ENCODE results near the gene MPEG1.

The MPEG1 gene

GRCh38 chr11:59218893-59219292 is 6.2 kb upstream of the MPEG1 start:
- no peak for ATAC-seq
- TF ChIP-seq TCF4 (CRISPR knock-in tag; IDR thresholded peaks at IDR 0.05; ENCODE audit: borderline replicate concordance): no peak
- no peak for TF ChIP-seq PATZ1 (CRISPR knock-in tag; IDR thresholded peaks at IDR 0.05; ENCODE audit: borderline replicate concordance)
- no peak for TF ChIP-seq CSDC2 (CRISPR knock-in tag; IDR thresholded peaks at IDR 0.05)
- no peak for TF ChIP-seq ESRRG (CRISPR knock-in tag; IDR thresholded peaks at IDR 0.05)
- no peak for TF ChIP-seq RARB (CRISPR knock-in tag; IDR thresholded peaks at IDR 0.05)
- no peak for TF ChIP-seq ARNTL (CRISPR knock-in tag; IDR thresholded peaks at IDR 0.05; ENCODE audit: borderline replicate concordance, low read depth)
- no peak for TF ChIP-seq CREB5 (CRISPR knock-in tag; IDR thresholded peaks at IDR 0.05; ENCODE audit: low read depth)
- no peak for TF ChIP-seq CSRNP3 (CRISPR knock-in tag; IDR thresholded peaks at IDR 0.05)
- no peak for TF ChIP-seq PPARA (CRISPR knock-in tag; IDR thresholded peaks at IDR 0.05; ENCODE audit: borderline replicate concordance)
- TF ChIP-seq SNAI2 (CRISPR knock-in tag; IDR thresholded peaks at IDR 0.05): no peak
- TF ChIP-seq ISL1 (CRISPR knock-in tag; IDR thresholded peaks at IDR 0.05): no peak

- no peak for TF ChIP-seq SNAI2 (CRISPR knock-in tag; IDR thresholded peaks at IDR 0.05)
- no peak for TF ChIP-seq PATZ1 (CRISPR knock-in tag; IDR thresholded peaks at IDR 0.05; ENCODE audit: borderline replicate concordance)
- TF ChIP-seq ISL1 (CRISPR knock-in tag; IDR thresholded peaks at IDR 0.05): no peak
- TF ChIP-seq RARB (CRISPR knock-in tag; IDR thresholded peaks at IDR 0.05): no peak
- no peak for TF ChIP-seq PPARA (CRISPR knock-in tag; IDR thresholded peaks at IDR 0.05; ENCODE audit: borderline replicate concordance)
- TF ChIP-seq ARNTL (CRISPR knock-in tag; IDR thresholded peaks at IDR 0.05; ENCODE audit: borderline replicate concordance, low read depth): no peak
- TF ChIP-seq ESRRG (CRISPR knock-in tag; IDR thresholded peaks at IDR 0.05): no peak
- no peak for TF ChIP-seq ZFP3 (CRISPR knock-in tag; IDR thresholded peaks at IDR 0.05)
- no peak for TF ChIP-seq ZC3H10 (CRISPR knock-in tag; IDR thresholded peaks at IDR 0.05)
- TF ChIP-seq ZNF565 (CRISPR knock-in tag; conservative IDR thresholded peaks at IDR 0.05; ENCODE audit: low read depth): no peak
- TF ChIP-seq OSR1 (CRISPR knock-in tag; IDR thresholded peaks at IDR 0.05): no peak
- TF ChIP-seq CSDC2 (CRISPR knock-in tag; IDR thresholded peaks at IDR 0.05): no peak
- no peak for TF ChIP-seq CREB5 (CRISPR knock-in tag; IDR thresholded peaks at IDR 0.05; ENCODE audit: low read depth)
- no peak for ATAC-seq
Measured at GRCh38 chr11:59218319-59218718, 5.6 kb upstream of the MPEG1 start.

GRCh38 chr11:59216641-59217564 is 4.2 kb upstream of the MPEG1 start:
- ATAC-seq: no peak
- TF ChIP-seq OSR1 (CRISPR knock-in tag; IDR thresholded peaks at IDR 0.05) (no peak), ZC3H10 (CRISPR knock-in tag; IDR thresholded peaks at IDR 0.05) (no peak), ZNF8 (CRISPR knock-in tag; IDR thresholded peaks at IDR 0.05) (no peak), ARNTL (CRISPR knock-in tag; IDR thresholded peaks at IDR 0.05; ENCODE audit: borderline replicate concordance, low read depth) (no peak), PATZ1 (CRISPR knock-in tag; IDR thresholded peaks at IDR 0.05; ENCODE audit: borderline replicate concordance) (no peak), ZFP3 (CRISPR knock-in tag; IDR thresholded peaks at IDR 0.05) (no peak), RARB (CRISPR knock-in tag; IDR thresholded peaks at IDR 0.05) (no peak), CSDC2 (CRISPR knock-in tag; IDR thresholded peaks at IDR 0.05) (no peak), CSRNP3 (CRISPR knock-in tag; IDR thresholded peaks at IDR 0.05) (no peak), ISL1 (CRISPR knock-in tag; IDR thresholded peaks at IDR 0.05) (no peak), CREB5 (CRISPR knock-in tag; IDR thresholded peaks at IDR 0.05; ENCODE audit: low read depth) (no peak)

Measured in SK-N-SH treated with all-trans-retinoic acid at 6 μM for 48 hours (cell line).